DND-41 (cell line): ENCODE results near the gene LYZL1.

Experiments used
- EZH2 ChIP-seq: IDR thresholded peaks from 3 replicates; pipeline ENCODE4 v1.6.1; 2012; ENCODE audit warnings: borderline replicate concordance, low read depth, mild to moderate bottlenecking, moderate library complexity, low read length, inconsistent platforms; ENCODE audit not compliant: severe bottlenecking
- TF ChIP-seq, protein P1 (sequence below): IDR thresholded peaks from 2 replicates; pipeline ENCODE4 v1.5.1; 2012; ENCODE audit warnings: borderline replicate concordance, low read length, moderate library complexity, mild to moderate bottlenecking; ENCODE audit not compliant: poor library complexity, severe bottlenecking; ENCODE audit errors: extremely low read depth

DNA sequence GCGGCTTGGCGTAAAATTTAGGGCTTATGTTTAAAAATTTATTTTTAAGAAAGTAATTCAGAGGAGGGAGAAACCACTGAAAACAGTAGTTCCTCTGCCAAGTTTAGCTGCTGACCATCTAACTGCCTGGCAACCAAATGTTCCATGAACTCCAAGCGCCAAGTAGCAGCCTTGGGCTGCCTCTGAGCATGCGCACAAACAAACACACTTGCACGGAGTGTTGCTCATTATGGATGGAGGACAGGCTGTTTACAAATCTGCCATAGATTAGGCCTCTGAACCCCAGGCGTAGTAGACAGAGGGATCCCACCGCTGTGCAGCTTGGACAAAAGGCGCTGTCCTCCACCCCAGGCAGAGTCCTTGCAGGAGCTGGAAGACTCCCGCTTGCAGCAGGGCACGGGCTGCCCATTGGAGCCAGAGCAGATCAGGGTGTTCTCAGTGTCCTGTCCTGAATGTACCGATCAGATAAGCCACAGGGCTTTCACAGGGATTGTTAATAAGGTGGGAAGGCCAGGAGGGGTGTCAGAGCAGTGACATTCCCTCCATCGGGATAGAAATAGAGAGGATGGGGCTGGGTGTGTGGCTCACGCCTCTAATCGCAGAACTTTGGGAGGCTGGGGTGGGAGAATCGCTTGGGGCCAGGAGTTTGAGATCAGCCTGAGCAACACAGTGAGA is 47.7 kb upstream of the LYZL1 start:
- TF ChIP-seq EZH2 = no peak
- TF ChIP-seq, protein P1, sequence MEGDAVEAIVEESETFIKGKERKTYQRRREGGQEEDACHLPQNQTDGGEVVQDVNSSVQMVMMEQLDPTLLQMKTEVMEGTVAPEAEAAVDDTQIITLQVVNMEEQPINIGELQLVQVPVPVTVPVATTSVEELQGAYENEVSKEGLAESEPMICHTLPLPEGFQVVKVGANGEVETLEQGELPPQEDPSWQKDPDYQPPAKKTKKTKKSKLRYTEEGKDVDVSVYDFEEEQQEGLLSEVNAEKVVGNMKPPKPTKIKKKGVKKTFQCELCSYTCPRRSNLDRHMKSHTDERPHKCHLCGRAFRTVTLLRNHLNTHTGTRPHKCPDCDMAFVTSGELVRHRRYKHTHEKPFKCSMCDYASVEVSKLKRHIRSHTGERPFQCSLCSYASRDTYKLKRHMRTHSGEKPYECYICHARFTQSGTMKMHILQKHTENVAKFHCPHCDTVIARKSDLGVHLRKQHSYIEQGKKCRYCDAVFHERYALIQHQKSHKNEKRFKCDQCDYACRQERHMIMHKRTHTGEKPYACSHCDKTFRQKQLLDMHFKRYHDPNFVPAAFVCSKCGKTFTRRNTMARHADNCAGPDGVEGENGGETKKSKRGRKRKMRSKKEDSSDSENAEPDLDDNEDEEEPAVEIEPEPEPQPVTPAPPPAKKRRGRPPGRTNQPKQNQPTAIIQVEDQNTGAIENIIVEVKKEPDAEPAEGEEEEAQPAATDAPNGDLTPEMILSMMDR = no peak
